Ishikawa (cell line): ENCODE results near the gene HLA-DOA.

ENCODE experiments used
- CREB1 ChIP-seq: IDR thresholded peaks from 2 replicates; pipeline ENCODE4 v1.6.1; 2012; ENCODE audit warnings: low read depth
- EGR1 ChIP-seq: IDR thresholded peaks from 2 replicates; pipeline ENCODE4 v1.6.1; 2012
- EP300 ChIP-seq: IDR thresholded peaks from 2 replicates; pipeline ENCODE4 v1.6.1; 2012; ENCODE audit warnings: borderline replicate concordance
- FOXM1 ChIP-seq: IDR thresholded peaks from 2 replicates; pipeline ENCODE4 v1.6.1; 2012; ENCODE audit warnings: low read depth, borderline replicate concordance
- RAD21 ChIP-seq: IDR thresholded peaks from 2 replicates; pipeline ENCODE4 v1.6.1; 2012; ENCODE audit warnings: low read depth
- TAF1 ChIP-seq: IDR thresholded peaks from 2 replicates; pipeline ENCODE4 v1.6.1; 2012; ENCODE audit warnings: low read depth, mild to moderate bottlenecking
- TCF12 ChIP-seq: IDR thresholded peaks from 2 replicates; pipeline ENCODE4 v1.6.1; 2012; ENCODE audit warnings: low read depth
- TEAD4 ChIP-seq: IDR thresholded peaks from 2 replicates; pipeline ENCODE4 v1.6.1; 2012
- YY1 ChIP-seq: IDR thresholded peaks from 2 replicates; pipeline ENCODE4 v1.6.1; 2012; ENCODE audit warnings: low read depth
- ZBTB7A ChIP-seq: IDR thresholded peaks from 2 replicates; pipeline ENCODE4 v1.6.1; 2012; ENCODE audit warnings: low read depth
- TF ChIP-seq, protein P1 (sequence below): IDR thresholded peaks from 2 replicates; pipeline ENCODE4 v1.6.1; 2012; ENCODE audit warnings: low read depth, mild to moderate bottlenecking
- TF ChIP-seq, protein P2 (sequence below): IDR thresholded peaks from 2 replicates; pipeline ENCODE4 v1.6.1; 2012
- TF ChIP-seq, protein P3 (sequence below): IDR thresholded peaks from 2 replicates; pipeline ENCODE4 v1.6.1; 2012

Gene HLA-DOA

DNA sequence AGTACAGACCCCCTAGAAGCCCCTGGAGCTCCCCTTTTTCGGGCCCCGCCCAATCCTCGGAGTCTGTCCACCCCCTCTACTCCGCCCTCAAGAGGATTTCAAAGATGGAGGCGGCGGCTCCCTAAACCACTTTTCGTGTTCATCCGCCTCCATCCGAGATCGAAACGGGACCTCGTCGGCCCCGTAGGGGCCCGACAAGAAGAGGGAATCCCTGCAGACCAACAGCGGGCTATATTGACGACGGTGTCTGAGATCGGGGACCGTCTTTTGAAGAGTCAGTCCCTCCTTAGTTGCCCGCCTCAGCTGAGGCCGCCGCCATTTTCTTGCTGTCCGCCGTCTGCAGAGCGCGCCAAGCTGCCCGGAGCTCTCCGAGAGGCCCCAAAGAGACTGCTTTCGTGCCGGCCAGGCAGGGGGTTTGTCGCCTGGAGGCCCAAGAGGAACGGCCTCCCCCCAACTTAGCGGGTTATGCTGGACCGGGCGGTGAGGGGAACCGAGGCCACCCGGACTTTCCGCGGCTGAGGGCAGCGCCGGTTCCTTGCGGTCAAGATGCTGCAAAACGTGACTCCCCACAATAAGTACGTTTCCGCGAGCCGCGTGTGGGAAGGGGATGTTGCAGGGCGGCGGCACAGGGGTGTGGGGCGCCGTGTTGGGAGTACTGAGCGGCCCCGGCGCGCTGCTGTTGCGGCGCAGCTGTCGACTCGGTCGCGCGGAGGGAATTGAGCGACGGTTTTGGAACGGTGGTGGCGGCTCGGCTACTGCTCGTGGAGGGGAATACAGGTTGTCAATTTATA, 36.8 kb downstream of the HLA-DOA start:
- TF ChIP-seq ZBTB7A (peak; percentile 85; the same call in 1 of the 2 replicates), YY1 (peak; percentile 78), EGR1 (peak; percentile 6), TAF1 (peak; percentile 65; the same call in 1 of the 2 replicates), EP300 (no peak)
- TF ChIP-seq, protein P1, sequence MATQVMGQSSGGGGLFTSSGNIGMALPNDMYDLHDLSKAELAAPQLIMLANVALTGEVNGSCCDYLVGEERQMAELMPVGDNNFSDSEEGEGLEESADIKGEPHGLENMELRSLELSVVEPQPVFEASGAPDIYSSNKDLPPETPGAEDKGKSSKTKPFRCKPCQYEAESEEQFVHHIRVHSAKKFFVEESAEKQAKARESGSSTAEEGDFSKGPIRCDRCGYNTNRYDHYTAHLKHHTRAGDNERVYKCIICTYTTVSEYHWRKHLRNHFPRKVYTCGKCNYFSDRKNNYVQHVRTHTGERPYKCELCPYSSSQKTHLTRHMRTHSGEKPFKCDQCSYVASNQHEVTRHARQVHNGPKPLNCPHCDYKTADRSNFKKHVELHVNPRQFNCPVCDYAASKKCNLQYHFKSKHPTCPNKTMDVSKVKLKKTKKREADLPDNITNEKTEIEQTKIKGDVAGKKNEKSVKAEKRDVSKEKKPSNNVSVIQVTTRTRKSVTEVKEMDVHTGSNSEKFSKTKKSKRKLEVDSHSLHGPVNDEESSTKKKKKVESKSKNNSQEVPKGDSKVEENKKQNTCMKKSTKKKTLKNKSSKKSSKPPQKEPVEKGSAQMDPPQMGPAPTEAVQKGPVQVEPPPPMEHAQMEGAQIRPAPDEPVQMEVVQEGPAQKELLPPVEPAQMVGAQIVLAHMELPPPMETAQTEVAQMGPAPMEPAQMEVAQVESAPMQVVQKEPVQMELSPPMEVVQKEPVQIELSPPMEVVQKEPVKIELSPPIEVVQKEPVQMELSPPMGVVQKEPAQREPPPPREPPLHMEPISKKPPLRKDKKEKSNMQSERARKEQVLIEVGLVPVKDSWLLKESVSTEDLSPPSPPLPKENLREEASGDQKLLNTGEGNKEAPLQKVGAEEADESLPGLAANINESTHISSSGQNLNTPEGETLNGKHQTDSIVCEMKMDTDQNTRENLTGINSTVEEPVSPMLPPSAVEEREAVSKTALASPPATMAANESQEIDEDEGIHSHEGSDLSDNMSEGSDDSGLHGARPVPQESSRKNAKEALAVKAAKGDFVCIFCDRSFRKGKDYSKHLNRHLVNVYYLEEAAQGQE = no peak

DNA sequence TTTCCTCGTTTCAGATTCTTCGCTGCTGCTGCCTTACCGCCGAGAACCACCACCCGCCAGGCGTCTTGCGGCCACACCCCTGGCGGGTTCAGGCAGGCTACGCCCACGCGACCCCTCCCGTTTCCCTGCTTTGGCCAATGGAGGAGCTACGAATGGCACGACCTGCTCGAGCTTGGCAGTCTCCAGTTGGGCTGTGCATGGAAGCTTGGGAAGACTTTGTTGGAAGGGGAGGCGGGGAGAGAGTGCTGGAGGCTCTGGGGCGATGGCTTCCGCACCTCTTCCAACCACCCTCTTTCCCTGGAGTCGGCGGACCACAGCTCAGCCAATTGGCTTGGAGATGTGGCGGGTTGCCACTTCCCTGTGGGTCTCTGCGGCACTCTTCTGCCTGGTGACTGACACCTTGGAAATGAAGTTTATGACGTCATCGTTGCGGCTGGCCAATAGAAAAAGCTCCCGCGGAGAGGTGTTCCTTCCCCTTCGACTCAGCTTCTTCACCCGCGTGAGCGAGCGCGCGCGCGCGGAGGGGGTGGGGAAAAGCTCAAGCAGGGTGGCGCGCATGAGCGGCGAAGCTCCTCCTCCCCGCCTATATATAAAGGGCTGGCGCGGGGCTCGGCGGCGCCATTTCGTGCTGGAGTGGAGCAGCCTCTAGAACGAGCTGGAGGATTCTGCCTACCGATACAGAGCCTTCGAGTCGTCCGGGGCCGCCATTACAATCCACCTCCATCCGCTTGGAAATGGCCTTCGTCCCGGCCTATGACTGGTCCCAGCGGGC, 37.6 kb downstream of the HLA-DOA start:
- no peak; the same call in 1 of the 2 replicates for TF ChIP-seq FOXM1
- TF ChIP-seq, protein P2, sequence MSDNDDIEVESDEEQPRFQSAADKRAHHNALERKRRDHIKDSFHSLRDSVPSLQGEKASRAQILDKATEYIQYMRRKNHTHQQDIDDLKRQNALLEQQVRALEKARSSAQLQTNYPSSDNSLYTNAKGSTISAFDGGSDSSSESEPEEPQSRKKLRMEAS = peak; percentile 93
- no peak; the same call in 1 of the 2 replicates for TF ChIP-seq EP300
- TF ChIP-seq, protein P1 = no peak
- 0 out of 2 replicates have a peak, but pooled peaks have one; percentile 24 for TF ChIP-seq TCF12
- TF ChIP-seq TEAD4 = peak; percentile 77
- TF ChIP-seq CREB1 = peak; percentile 68
- TF ChIP-seq, protein P3, sequence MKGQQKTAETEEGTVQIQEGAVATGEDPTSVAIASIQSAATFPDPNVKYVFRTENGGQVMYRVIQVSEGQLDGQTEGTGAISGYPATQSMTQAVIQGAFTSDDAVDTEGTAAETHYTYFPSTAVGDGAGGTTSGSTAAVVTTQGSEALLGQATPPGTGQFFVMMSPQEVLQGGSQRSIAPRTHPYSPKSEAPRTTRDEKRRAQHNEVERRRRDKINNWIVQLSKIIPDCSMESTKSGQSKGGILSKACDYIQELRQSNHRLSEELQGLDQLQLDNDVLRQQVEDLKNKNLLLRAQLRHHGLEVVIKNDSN = 0 out of 2 replicates have a peak, but pooled peaks have one; percentile 9
- peak; percentile 78 for TF ChIP-seq EGR1
- TF ChIP-seq TAF1 = peak; percentile 94; the same call in 1 of the 2 replicates
- TF ChIP-seq YY1 = peak; percentile 94
- no peak for TF ChIP-seq RAD21

DNA sequence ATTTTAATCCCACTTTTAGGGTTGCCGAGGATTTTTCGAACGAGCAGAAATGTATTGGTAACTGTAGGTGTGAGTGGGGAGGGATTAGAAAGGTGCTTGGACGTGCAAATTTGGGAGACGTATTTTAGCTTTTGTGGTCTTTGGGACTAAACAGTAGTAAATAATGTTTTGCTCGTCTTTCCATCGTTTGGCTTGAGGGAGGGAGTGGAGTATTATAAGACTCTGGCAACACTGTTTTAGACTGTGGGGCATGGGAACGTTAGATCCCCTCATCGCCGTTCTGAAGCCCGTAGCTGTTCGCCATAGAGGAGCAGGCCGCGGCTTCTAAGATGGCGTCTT, 38.2 kb downstream of the HLA-DOA start:
- TF ChIP-seq, protein P3 = no peak
- TF ChIP-seq EGR1 (no peak), TAF1 (no peak), ZBTB7A (no peak), FOXM1 (no peak)
- TF ChIP-seq, protein P2 = no peak
- TF ChIP-seq, protein P1 = no peak
